Epithelial cell of prostate (primary cell): ENCODE results near the gene COCH.
"Not testable (repeated sequence)": the region's sequence is repeated elsewhere in the genome, so short reads cannot be mapped to it uniquely, and the experiment has no call there.

Experiments
- DNase-seq: peaks from one replicate; pipeline ENCODE4 v3.0.0-alpha.2; 2011; ENCODE audit warnings: low read depth, low spot score
- H3K27ac ChIP-seq: fragments of 450-650 bp; 2 replicates; pipeline ENCODE4 v1.5.1; 2017; ENCODE audit warnings: mild to moderate bottlenecking

COCH gene

GRCh38 chr14:30874999-30875787, 834 bp downstream of the COCH start:
- DNase-seq: no peak
- no peak overlapping the region for H3K27ac ChIP-seq

DNA sequence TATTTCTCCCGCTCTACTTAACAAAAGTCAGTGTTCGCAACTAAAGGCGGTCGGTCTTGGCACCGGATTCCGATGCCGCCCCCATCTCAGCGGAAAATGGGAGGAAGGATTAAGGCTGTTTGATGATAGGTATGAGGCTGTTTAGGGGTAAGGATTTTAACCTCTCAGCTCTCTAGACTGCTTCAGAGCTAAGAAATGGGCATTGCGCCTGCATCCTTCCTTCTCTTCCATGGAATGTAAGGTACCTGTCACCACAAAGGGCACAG, 1.4 kb downstream of the COCH start:
- no peak overlapping the region for H3K27ac ChIP-seq
- DNase-seq: no peak

DNA sequence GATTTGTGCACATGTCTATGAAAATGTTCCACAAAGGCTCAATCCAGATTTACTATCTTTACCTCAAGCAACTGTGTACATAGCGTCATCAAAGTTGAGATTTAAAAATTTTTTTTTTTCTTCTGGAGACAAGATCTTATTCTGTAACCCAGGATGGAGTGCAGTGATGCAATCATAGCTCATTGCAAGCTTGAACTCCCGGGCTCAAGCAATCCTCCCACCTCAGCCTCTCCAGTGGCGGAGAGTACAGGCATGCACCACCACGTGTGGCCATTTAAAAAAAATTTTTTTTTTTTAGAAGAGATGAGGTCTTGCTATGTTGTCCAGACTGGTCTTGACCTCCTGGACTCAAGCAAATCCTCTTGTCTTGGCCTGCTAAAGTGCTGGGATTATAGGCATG, 2.3 kb downstream of the COCH start:
- no peak overlapping the region for H3K27ac ChIP-seq
- DNase-seq: no peak

DNA sequence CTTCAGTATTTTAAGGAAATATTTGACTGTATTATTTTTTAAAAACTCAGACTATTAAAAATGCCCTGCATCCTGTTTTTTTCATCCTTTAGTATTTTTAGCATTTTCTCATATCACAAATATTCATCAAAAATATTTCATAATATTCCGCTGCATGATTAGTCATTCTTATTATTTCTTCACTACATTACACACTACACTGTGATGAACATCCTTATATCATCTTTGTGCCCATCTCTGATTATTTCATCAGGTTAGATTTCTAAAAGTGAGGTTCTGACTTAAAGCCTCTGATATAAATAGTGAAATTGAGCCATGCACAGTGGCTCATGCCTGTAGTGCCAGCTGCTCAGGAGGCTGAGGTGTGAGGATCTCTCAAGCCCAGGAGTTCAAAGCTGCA, 8.1 kb downstream of the COCH start:
- H3K27ac ChIP-seq: no peak overlapping the region
- no peak for DNase-seq

DNA sequence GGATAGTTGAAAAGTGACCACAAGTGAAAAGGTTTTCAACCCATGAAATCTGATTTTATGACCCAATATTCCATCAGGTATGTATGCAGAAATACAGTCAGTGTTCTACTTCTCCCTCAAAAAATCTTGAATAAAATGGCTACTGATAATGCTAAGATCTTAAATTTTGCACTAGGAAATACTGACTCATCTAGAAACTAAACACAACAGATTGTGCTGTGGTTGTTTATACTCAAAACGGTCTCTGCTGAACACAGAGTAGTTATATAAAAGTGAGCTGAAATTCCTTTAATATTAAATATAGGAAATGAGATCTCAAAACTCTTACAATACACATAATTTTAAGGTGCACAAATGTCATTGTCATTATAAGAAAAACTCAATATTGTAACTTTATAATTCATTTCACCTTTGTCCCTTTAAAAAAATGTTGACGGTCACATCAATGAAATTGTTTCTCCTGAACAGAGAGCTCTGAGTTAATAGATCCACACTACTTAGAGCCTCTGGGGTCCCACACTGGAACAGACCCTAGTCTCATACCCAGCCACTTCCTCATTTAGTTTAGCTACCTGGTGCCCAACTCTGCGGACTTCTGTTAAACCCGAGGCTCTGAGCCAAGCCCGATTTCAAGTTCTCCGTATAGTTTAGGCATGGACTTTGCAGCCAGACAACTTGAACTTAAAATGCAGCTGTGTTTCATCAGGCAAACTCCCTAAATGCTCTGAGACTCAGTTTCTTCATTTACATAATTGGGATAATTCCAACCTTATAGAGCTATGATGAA, 9.3 kb downstream of the COCH start:
- no peak overlapping the region for H3K27ac ChIP-seq
- DNase-seq: no peak

DNA sequence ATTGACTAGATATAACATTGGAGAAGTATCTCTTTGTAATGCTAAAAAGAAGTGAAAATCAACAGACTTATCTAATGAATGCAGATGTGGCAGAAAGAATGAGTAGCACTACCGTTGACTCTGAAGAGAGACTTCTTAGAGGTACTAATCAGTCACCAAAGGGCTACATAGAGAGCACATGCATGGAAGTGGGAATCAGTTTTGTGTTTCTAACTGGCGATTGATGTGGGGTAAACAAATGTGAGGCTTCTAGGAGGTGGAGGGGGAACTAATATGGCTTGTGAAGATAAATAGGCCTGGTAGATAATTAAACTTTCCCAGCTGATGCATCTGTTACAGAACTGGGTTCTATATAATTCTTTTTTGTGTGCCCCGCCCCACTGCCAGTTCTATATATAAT, 10.5 kb downstream of the COCH start:
- no peak for DNase-seq
- H3K27ac ChIP-seq: no peak overlapping the region

DNA sequence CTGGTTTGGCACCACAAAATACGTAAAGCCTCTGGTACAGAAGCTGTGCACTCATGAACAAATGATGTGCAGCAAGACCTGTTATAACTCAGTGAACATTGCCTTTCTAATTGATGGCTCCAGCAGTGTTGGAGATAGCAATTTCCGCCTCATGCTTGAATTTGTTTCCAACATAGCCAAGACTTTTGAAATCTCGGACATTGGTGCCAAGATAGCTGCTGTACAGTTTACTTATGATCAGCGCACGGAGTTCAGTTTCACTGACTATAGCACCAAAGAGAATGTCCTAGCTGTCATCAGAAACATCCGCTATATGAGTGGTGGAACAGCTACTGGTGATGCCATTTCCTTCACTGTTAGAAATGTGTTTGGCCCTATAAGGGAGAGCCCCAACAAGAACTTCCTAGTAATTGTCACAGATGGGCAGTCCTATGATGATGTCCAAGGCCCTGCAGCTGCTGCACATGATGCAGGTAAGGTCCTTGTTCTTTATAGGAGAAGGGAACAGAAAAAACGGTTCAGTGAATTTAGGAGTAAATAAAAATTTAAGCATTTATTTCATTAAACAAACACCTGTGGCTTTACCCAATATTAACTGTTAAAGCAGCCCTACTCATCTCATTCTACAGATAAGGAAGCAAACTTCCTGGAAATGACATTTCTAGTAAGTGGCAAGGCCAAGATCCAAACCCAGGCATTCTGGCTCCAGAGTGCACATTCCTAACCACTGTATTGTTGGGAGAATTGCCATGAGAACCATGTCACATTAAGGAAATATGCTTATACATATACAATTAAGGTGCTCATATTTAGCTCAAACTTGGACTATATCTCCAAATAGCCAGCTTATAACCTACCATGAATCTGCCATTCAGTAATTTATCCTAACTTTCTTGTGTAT, 11.7 kb downstream of the COCH start:
- no peak for DNase-seq
- H3K27ac ChIP-seq: no peak overlapping the region

GRCh38 chr14:30888480-30889243, 14.3 kb downstream of the COCH start:
- no peak for DNase-seq
- no peak overlapping the region for H3K27ac ChIP-seq

- H3K27ac ChIP-seq: no peak overlapping the region
- DNase-seq: no peak
Observed at GRCh38 chr14:30889244-30889594, 14.9 kb downstream of the COCH start.

DNA sequence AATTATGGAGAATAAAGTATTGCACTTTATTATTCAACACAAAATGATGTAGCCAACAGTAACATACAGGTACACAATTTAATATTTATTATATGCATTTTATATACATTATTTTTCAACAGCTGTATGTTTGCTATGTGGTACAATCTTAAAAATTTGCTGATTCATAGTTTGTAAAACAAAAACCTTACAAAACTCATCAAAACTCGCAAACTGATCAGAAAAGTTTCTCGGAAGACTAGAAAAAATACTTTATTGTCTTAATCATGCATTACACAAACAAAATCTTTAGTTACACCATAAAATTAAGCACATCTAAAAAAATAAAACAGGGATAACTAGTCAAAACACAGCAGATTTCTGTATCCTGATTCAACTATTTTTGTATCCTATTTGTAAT, 19.5 kb downstream of the COCH start:
- no peak overlapping the region for H3K27ac ChIP-seq
- DNase-seq: no peak

- no peak for DNase-seq
- no peak overlapping the region for H3K27ac ChIP-seq
Observed at GRCh38 chr14:30894923-30895515, 20.7 kb downstream of the COCH start.

GRCh38 chr14:30896435-30896834, 22.1 kb downstream of the COCH start:
- no peak for DNase-seq
- H3K27ac ChIP-seq: no peak overlapping the region

- not testable (repeated sequence) for DNase-seq, H3K27ac ChIP-seq
Observed at GRCh38 chr14:30897121-30897520, 22.8 kb downstream of the COCH start.

GRCh38 chr14:30903285-30904124, 29.1 kb downstream of the COCH start:
- no peak overlapping the region for H3K27ac ChIP-seq
- no peak for DNase-seq

DNA sequence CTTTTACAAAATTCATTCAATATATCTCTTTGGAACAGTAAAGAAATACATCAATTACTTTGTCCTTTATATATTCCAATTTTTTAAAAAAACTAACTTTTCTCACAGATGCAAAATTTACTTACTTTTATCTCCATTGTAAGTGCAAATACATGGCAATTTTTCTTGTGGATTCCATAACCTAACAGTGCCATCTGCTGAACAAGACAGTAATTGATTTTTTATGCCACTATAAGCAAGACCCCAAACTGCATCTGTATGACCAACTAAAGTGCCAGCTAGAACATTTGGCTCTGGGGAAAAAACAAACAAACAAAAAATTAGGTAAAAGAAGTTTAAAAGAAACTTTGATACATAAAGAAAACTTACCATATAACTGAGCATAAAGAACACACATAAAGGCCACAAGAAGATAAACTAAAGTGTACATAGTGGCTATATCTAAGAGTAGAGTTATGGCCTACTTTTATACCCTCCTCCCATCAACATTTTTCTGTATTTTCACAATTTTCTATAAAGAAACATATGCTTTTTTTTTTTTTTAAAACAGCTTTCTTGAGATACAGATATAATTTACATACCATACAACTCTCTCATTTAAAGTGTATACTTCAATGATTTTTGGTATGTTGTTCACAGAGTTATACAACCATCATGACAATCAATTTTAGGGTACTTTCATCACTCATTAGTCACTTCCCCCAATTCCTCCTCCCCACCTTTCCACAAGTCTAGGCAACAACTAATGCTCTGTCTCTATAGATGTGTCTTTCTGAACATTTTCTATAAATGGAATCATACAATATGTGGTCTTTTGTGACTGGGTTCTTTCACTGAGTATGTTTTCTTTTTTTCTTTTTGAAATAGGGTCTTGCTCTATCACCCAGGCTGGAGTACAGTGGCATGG, 32.6 kb downstream of the COCH start:
- DNase-seq: no peak
- peak overlapping the region; percentile 71 for H3K27ac ChIP-seq

DNA sequence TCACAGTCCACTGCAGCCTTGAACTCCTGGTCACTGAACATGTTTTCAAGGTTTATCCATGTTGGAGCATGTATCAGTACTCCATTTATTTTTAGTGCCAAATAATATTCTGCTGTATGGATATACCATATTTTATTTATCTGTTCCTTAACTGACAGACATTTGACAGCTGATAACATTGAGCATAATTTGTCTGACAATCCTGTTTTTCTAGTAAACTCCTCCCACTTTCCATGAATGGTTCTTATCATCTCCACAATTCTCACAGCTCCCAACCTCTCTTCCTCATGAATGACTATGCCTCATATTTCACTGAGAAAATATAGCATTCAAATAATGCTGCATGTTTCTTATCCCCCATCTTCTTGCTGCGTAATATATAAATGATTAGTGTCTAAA, 33.3 kb downstream of the COCH start:
- DNase-seq: no peak
- peak overlapping the region; percentile 71 for H3K27ac ChIP-seq

GRCh38 chr14:30908826-30909225, 34.5 kb downstream of the COCH start:
- no peak for DNase-seq
- H3K27ac ChIP-seq: peak overlapping the region; percentile 71

- DNase-seq: no peak
- no peak overlapping the region for H3K27ac ChIP-seq
Observed at GRCh38 chr14:30914812-30915211, 40.5 kb downstream of the COCH start.
